Measurements from ENCODE around the gene ITGB8.
"Not testable (repeated sequence)": the region's sequence is repeated elsewhere in the genome, so short reads cannot be mapped to it uniquely, and the experiment has no call there.

ITGB8 gene

DNA sequence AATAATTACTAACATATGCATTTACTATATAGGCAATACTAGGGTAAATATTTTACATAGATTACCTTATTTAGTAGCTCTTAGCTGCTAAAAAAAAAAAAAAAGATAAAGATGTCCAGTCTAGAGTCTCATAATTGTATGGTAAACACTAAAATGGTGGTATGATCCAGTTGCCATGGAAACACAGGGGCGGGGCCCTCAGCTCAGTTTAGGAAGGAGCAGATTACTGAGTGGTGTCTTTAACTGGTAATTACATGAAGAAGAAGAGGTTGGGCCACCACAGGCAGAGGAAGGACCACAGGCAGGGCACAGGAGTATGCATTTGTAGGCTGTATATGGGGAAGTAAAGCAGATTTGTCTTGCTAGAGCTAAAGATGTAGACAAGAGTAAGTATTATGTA, 43.7 kb downstream of the ITGB8 start:
- no peaks in the 10 kb centered on the region for H3K36me3 Mint-ChIP-seq
- H3K4me1 Mint-ChIP-seq, result no peaks in the 10 kb centered on the region
- no peaks in the 10 kb centered on the region for H3K27me3 Mint-ChIP-seq
- H3K4me3 Mint-ChIP-seq, result no peak overlapping the region
- ATAC-seq, result no peak
- no peaks in the 10 kb centered on the region for H3K9me3 Mint-ChIP-seq
- no peak overlapping the region for H3K27ac Mint-ChIP-seq

DNA sequence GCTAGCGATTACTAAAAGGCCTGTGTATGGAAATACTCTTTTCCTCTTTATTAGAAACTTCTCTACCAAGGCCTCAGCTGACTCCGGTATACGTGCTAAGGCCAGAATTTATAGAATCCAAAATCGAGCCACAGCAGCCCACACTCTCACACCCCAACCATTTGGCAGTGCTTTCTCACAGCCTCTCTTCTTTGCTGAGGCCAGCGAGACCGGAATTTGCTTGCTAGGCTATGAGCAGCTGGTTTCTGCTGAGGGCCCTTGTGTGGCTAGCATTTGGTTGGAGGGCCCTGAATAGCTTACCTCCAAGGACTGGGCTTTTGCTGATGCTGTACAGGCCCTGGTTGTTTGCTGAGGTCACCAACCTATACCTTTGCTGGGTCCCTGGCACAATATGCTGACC, 46.1 kb downstream of the ITGB8 start:
- H3K4me3 Mint-ChIP-seq, result no peak overlapping the region
- no peaks in the 10 kb centered on the region for H3K27me3 Mint-ChIP-seq
- H3K9me3 Mint-ChIP-seq, result no peaks in the 10 kb centered on the region
- peak; percentile 27 for ATAC-seq
- no peaks in the 10 kb centered on the region for H3K4me1 Mint-ChIP-seq
- no peaks in the 10 kb centered on the region for H3K36me3 Mint-ChIP-seq
- H3K27ac Mint-ChIP-seq, result no peak overlapping the region

DNA sequence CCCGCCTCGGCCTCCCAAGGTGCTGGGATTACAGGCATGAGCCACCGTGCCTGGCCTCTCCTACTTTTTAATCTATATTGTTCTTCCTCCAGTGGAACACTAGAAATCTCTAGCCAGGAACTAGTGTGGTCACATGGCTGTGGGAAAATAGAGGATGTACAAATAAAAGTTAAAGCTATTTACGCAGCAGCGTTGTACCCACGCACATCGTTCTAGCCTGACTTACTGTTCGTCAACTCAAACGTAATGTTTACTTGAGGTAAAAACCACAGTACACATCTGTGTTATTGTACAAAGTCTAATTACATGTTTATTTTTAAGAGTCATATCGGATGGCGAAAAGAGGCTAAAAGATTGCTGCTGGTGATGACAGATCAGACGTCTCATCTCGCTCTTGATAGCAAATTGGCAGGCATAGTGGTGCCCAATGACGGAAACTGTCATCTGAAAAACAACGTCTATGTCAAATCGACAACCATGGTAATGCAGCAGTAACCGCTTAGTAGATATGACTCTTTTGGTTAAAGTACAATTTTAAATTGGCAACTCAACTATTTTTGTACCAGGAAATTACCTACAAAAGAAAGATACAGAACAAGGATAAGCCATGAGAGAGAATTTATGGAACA, 50.8 kb downstream of the ITGB8 start:
- H3K4me1 Mint-ChIP-seq, result no peaks in the 10 kb centered on the region
- no peak for ATAC-seq
- H3K4me3 Mint-ChIP-seq, result no peak overlapping the region
- H3K27me3 Mint-ChIP-seq, result no peaks in the 10 kb centered on the region
- no peak overlapping the region for H3K27ac Mint-ChIP-seq
- H3K9me3 Mint-ChIP-seq, result no peaks in the 10 kb centered on the region
- H3K36me3 Mint-ChIP-seq, result no peaks in the 10 kb centered on the region

DNA sequence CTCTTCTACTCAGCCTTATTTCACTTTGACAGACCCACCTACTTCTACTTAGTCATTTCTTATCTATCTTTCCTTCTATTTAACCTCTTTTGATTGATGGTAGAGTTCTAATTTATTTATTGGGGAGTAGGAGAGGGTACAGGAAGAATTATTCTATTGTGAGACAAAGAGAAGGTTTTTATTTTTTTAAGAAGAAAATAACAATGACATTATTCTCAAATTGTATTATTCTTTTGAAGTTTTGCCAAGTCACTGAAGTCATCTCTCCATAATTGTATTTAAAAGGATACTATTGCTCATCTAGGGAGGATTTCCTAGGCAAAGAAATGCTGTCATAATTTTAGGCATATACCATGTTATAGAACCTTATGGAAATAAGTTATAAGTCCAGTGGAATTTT, 52.7 kb downstream of the ITGB8 start:
- H3K4me1 Mint-ChIP-seq, result no peaks in the 10 kb centered on the region

DNA sequence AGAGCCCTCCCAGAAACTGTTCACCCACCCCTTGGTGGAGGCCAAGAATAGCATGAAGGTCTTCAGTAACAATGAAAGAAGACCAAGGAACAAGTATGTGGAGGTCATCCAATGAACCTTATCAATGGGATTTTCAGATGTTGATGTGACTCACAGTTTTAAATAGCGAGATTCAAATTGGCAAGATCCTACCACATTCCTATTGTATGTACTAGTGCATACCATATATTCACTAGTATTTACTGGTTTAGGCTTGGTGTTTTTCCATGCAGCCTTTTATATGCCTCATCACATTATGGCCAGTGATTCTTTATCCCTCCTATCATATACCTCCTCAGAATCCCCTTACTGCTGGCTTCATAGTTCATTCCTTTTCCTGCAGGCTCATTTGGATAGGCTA, 54.4 kb downstream of the ITGB8 start:
- no peaks in the 10 kb centered on the region for H3K4me1 Mint-ChIP-seq
- no peak overlapping the region for H3K4me3 Mint-ChIP-seq
- no peaks in the 10 kb centered on the region for H3K9me3 Mint-ChIP-seq
- no peak for ATAC-seq
- H3K36me3 Mint-ChIP-seq, result no peaks in the 10 kb centered on the region
- no peaks in the 10 kb centered on the region for H3K27me3 Mint-ChIP-seq
- no peak overlapping the region for H3K27ac Mint-ChIP-seq

More for the DNA sequence above, 52.7 kb downstream of the ITGB8 start:
- Mint-ChIP-seq H3K36me3 (no peaks in the 10 kb centered on the region), H3K27ac (no peak overlapping the region), H3K9me3 (no peaks in the 10 kb centered on the region), H3K4me3 (no peak overlapping the region), H3K27me3 (no peaks in the 10 kb centered on the region)
- no peak for ATAC-seq

DNA sequence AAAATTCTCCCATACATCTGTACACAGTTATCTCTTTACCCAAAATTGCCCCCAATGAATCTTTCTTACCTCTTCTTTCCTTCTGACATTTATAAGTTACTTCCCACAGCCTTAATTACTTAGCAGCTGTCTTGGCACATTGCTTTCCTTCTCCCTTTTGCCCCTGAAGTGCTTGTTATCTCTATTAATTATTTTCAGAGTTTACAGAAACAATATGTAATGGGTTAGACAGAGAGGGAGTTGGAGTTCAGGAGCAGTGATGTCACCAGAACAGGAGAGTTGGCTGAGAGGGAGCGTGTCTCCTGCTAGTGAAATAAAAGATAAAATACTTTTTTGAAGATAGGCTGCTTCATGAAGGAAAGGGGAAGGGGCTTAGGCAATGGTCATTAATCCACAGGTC, 57.4 kb downstream of the ITGB8 start:
- Mint-ChIP-seq H3K27ac (no peak overlapping the region), H3K36me3 (no peaks in the 10 kb centered on the region), H3K9me3 (no peaks in the 10 kb centered on the region), H3K4me1 (no peaks in the 10 kb centered on the region), H3K4me3 (no peak overlapping the region), H3K27me3 (no peaks in the 10 kb centered on the region)
- no peak for ATAC-seq

DNA sequence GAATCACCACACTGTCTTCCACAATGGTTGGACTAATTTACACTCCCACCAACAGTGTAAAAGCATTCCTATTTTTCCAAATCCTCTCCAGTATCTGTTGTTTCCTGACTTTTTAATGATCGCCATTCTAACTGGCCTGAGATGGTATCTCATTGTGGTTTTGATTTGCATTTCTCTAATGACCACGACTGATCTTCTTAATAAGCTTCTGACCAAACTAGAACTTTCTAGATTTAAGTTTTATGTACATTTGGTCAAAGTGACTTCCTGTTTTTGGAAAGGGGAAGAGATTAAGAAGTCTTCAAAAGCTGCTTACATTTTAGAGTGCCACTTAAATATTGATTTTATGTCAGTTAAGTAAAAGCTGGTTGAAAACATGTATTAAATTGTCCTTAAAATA, 58.5 kb downstream of the ITGB8 start:
- not testable (repeated sequence) for H3K36me3 Mint-ChIP-seq, H3K4me1 Mint-ChIP-seq, H3K27ac Mint-ChIP-seq, ATAC-seq, H3K9me3 Mint-ChIP-seq, H3K4me3 Mint-ChIP-seq, H3K27me3 Mint-ChIP-seq

DNA sequence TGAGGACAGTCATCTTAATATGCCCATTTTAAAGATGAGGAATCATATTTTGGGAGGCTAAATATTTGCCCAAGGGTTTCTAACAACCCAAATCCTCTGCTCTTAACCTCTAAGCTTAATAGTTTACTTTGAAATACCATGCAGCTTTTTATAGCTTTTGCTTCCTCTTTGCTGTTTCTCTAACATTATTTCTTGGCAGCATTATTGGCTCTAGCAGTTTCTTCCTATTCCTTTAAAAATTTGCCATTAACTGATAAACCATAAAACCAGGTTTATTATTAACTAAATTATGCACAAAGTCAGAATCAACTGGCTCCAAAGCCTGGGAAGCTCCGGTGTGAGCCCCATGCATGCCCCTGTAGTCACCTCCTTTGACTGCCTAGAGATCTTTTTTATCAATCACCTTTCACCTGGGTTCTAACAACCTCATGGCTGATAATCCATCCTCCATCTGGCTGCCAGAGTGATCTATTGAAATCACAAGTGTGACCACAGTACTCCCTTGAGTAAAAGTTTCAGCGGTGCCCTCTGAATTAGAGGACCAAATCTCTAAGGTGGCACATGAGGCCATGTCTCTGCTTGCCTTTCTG, 62.4 kb downstream of the ITGB8 start:
- ATAC-seq, result no peak
- Mint-ChIP-seq H3K4me3 (no peak overlapping the region), H3K4me1 (no peaks in the 10 kb centered on the region), H3K27ac (no peak overlapping the region), H3K27me3 (no peaks in the 10 kb centered on the region), H3K9me3 (no peaks in the 10 kb centered on the region), H3K36me3 (no peaks in the 10 kb centered on the region)

DNA sequence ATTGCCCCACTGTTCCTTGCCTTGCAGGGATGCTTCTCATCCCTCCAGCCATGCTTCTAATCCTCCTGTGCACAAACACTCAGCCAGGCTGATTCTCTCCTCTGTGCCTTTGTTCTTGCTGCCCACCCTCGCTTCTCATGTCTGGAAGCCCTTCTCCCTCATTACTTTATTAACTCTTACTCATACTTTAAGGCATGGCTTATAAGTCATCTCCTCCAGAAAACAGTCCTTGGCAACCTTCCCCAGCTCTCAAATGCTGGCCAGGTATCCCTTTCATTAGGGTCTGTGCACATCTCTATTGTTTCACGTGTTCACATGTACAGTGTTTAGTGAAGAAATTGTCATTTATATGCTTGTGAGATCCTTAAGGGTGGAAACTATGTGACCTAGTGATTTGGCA, 62.9 kb downstream of the ITGB8 start:
- no peak for ATAC-seq
- H3K4me3 Mint-ChIP-seq, result no peak overlapping the region
- H3K27ac Mint-ChIP-seq, result no peak overlapping the region
- no peaks in the 10 kb centered on the region for H3K27me3 Mint-ChIP-seq
- no peaks in the 10 kb centered on the region for H3K9me3 Mint-ChIP-seq
- H3K36me3 Mint-ChIP-seq, result no peaks in the 10 kb centered on the region
- no peaks in the 10 kb centered on the region for H3K4me1 Mint-ChIP-seq

DNA sequence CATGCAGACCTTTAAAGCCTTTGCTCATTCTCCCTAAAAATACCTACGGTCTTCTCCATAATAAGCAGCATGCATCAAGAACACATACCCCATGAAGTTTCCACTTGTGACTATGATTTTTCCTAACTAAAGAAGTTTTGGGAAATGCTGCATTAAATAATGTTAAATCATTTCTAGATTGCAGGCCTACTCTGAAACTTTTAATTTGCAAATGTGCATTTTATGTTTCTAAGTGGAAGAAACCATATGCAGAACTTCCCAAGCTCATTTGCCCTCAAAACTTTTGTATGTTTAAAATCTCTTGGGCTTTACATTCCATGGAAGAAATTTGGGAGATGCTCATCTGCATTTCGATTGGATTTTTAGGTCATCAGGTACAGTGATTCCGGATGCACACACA, 63.6 kb downstream of the ITGB8 start:
- ATAC-seq, result no peak
- Mint-ChIP-seq H3K4me3 (no peak overlapping the region), H3K4me1 (no peaks in the 10 kb centered on the region), H3K27me3 (no peaks in the 10 kb centered on the region), H3K36me3 (no peaks in the 10 kb centered on the region), H3K9me3 (no peaks in the 10 kb centered on the region), H3K27ac (no peak overlapping the region)

DNA sequence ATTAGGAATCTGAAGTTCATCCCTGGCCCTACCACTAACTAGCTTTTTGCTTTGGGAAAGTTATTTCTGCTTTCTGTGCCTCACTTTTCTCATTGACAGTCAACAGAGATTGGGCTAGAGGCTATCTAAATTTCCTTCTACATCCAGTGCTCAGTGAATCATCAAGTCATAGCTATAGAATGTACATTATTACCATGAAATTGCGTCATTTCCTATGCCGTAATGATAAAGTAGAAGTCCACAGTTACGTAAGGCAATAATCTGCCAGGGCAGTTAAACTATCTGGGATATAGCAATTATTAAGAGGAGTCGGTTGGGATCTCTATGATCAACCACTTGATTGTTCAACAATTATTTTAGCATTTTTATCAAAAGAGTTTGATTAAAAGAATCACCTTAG, 64.4 kb downstream of the ITGB8 start:
- H3K27ac Mint-ChIP-seq, result no peak overlapping the region
- no peaks in the 10 kb centered on the region for H3K9me3 Mint-ChIP-seq
- H3K4me3 Mint-ChIP-seq, result no peak overlapping the region
- H3K27me3 Mint-ChIP-seq, result no peaks in the 10 kb centered on the region
- ATAC-seq, result no peak
- no peaks in the 10 kb centered on the region for H3K36me3 Mint-ChIP-seq
- H3K4me1 Mint-ChIP-seq, result no peaks in the 10 kb centered on the region

DNA sequence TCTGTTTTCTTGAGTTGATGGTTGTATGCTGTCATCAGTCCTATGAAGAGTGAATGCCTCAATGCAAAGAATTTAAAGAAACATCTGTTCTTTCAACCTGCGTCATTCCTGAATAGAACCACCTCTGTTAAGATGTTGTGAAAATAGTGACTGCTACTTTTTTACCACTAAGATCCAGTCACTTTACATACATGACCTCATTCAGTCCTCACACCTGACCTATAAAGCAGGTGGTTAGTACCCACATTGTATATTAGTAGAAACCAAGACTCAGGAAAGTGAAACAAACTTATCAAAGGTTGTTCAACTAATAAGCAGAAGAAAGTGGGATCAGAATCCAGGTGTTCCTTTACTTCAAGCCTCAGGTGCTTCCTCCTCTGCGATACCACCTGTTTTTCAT, 64.8 kb downstream of the ITGB8 start:
- no peaks in the 10 kb centered on the region for H3K9me3 Mint-ChIP-seq
- no peak overlapping the region for H3K4me3 Mint-ChIP-seq
- no peaks in the 10 kb centered on the region for H3K36me3 Mint-ChIP-seq
- H3K27ac Mint-ChIP-seq, result no peak overlapping the region
- no peaks in the 10 kb centered on the region for H3K4me1 Mint-ChIP-seq
- H3K27me3 Mint-ChIP-seq, result no peaks in the 10 kb centered on the region
- peak; percentile 38 for ATAC-seq

DNA sequence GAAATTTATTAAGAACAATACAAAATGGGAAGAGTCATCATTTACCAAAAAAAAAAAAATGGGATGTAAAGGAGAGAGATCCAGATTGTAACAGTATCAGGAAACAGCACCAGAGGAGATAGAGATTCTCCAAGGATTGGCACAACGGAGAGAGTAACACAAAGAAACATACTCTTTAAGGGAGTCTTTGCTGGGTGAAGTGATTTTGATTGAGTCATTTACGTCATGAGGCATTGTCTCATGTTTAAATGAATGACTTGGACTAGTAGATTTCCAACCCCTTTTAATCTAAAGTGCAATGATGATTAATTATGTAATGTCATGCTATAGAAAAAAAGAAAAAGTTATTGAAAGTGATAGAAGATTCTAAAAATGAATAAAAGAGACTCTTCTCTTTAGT, 68.8 kb downstream of the ITGB8 start:
- no peaks in the 10 kb centered on the region for H3K36me3 Mint-ChIP-seq
- ATAC-seq, result no peak
- no peak overlapping the region for H3K27ac Mint-ChIP-seq
- H3K9me3 Mint-ChIP-seq, result no peaks in the 10 kb centered on the region
- no peak overlapping the region for H3K4me3 Mint-ChIP-seq
- H3K27me3 Mint-ChIP-seq, result no peaks in the 10 kb centered on the region
- no peaks in the 10 kb centered on the region for H3K4me1 Mint-ChIP-seq

DNA sequence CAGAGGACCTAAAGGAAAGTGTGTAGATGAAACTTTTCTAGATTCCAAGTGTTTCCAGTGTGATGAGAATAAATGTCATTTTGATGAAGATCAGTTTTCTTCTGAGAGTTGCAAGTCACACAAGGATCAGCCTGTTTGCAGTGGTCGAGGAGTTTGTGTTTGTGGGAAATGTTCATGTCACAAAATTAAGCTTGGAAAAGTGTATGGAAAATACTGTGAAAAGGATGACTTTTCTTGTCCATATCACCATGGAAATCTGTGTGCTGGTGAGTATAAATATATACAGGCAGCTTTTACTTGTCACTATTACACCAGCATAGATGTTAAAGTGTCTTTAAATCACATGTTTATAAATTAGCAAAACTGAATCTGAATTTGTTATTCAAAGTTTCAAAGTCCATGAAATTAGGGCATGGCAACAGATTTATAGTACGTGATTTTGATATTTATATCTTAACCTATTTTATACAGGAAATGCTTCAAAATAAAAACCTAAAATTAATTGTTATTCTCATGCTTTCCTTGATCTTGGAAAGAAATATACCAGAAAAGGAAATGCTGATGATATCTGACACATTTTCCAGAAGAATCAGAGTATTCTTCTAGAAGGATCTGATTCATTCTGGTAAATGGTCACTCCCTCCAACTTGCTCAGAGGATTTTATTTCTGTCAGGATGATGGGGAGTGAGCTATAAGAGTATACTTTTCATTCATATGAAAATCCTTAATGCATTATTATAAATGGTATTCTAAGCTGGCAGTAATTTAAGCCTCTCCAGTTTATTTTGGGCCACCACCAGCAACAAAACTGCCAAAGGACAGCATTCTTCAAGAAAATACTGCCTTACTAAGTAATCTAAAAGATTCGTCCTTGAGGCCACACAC, 71.4 kb downstream of the ITGB8 start:
- no peak overlapping the region for H3K4me3 Mint-ChIP-seq
- no peaks in the 10 kb centered on the region for H3K36me3 Mint-ChIP-seq
- no peaks in the 10 kb centered on the region for H3K27me3 Mint-ChIP-seq
- ATAC-seq, result no peak
- H3K9me3 Mint-ChIP-seq, result no peaks in the 10 kb centered on the region
- H3K4me1 Mint-ChIP-seq, result no peaks in the 10 kb centered on the region
- no peak overlapping the region for H3K27ac Mint-ChIP-seq

DNA sequence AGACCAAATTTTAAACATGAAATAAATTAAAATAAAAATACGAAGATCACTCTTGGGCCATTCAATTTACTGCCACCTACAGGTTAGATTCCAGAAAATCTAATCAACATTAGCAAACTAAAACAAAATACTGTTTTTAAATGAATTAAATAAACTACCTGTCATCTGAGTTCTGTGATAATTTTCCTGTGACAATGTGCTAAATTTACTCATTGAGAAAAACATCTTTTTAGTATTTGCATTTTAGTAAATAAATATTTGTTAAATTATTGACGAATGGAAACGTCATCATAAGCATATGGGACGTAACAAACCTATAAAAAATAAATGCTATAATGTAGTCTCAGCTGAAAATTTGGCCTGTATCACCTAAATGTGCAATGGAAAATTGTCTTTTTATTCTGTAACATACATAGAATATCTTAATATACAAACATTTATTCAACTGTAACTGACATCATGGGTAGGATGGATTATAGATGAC, 72.1 kb downstream of the ITGB8 start:
- Mint-ChIP-seq H3K4me1 (no peaks in the 10 kb centered on the region), H3K27me3 (no peaks in the 10 kb centered on the region), H3K36me3 (no peaks in the 10 kb centered on the region), H3K9me3 (no peaks in the 10 kb centered on the region), H3K4me3 (no peak overlapping the region), H3K27ac (no peak overlapping the region)
- no peak for ATAC-seq

DNA sequence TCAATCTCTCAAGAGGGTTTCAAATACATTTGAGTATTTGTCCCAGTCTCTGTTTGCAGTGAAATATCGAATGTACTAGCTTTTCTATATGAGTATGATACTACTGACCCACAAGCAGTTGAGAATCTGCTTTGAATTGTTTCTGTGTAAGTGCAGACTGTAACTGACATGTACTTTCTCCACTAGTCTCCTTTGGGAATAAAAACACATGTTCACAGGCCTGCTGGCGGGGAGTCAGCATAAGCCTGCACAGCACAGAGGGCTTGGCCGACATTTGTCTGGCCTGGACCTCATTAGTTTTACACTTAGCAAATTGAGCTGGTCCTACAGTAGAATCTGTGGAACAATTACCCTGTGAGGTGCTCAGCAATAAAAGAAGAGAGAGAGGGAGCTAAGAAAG, 72.6 kb downstream of the ITGB8 start:
- H3K36me3 Mint-ChIP-seq, result no peaks in the 10 kb centered on the region
- no peaks in the 10 kb centered on the region for H3K27me3 Mint-ChIP-seq
- no peaks in the 10 kb centered on the region for H3K9me3 Mint-ChIP-seq
- no peak for ATAC-seq
- H3K4me3 Mint-ChIP-seq, result no peak overlapping the region
- H3K27ac Mint-ChIP-seq, result no peak overlapping the region
- H3K4me1 Mint-ChIP-seq, result no peaks in the 10 kb centered on the region

Data from stimulated activated memory B cell treated with anti-CD40 and anti-IgM and Interleukin-4, amounts not matched to agents 10 μg/mL and 1 μg/mL and 100 μg/mL, for 72 hours (primary cell).